Left lung (tissue), 10 donors: ENCODE results near the gene HNRNPUL1. TPM values are rescaled to one million over a fixed set of nuclear protein-coding genes. Genes with fewer than 3 reads are reported as not detected.
A peak's percentile ranks its signal among the peaks of the same experiment; 100 is the strongest.

Experiments used
- ATAC-seq: fragments of 200-7000 bp; cut with Tn5 transposase; one replicate; pipeline ENCODE4 v1.9.1; 2020; ENCODE audit warnings: moderate library complexity
- DNase-seq, 4 donors: peaks; one replicate each; pipeline ENCODE4 v3.0.0-alpha.2; 2013 to 2020
- H3K27ac ChIP-seq, 2 donors: fragments of 200-600 bp; sonication (generic) in 1 of 2; one replicate each; pipeline versions ENCODE4 v1.5.0 to v1.8.0; 2020 to 2021
- H3K27me3 ChIP-seq, 2 donors: fragments of 200-600 bp; sonication (generic) in 1 of 2; one replicate each; pipeline versions ENCODE4 v1.5.0 to v1.8.0; 2020 to 2021
- H3K36me3 ChIP-seq, 2 donors: fragments of 200-600 bp; sonication (generic) in 1 of 2; one replicate each; pipeline versions ENCODE4 v1.5.0 to v1.8.0; 2020 to 2021
- H3K4me1 ChIP-seq, 2 donors: fragments of 200-600 bp; one replicate each; pipeline ENCODE4 v1.8.0; 2021
- H3K4me3 ChIP-seq, 2 donors: fragments of 200-600 bp; sonication (generic) in 1 of 2; one replicate each; pipeline versions ENCODE4 v1.5.0 to v1.8.0; 2020 to 2021; ENCODE audit warnings: mild to moderate bottlenecking in 1 of 2
- H3K9me3 ChIP-seq, 2 donors: fragments of 200-600 bp; sonication (generic) in 1 of 2; one replicate each; pipeline versions ENCODE4 v1.5.0 to v1.8.0; 2020 to 2021
- CTCF ChIP-seq, 2 donors: fragments of 200-600 bp; sonication (generic) in 1 of 2; IDR thresholded peaks; one replicate each; pipeline versions ENCODE4 v1.5.0 to v1.8.0; 2021; ENCODE audit warnings: antibody characterized with exemption in 2 of 2
- intact Hi-C, 2 donors: fragments of 100-400 bp; cut with DNase I; formaldehyde crosslinking; loops; one replicate each; pipeline versions ENCODE4 v1.11.2 to v1.14.2; 2022
- polyA plus RNA-seq, 6 donors: library from polyadenylated mRNA; unstranded; fragments of 120-200 nt; gene quantifications; one replicate each; pipeline ENCODE4 v1.2.1, GENCODE V29; 2013; ENCODE audit not compliant: insufficient read length in 6 of 6
- total RNA-seq, 2 donors: library from RNA; stranded (reverse); fragmentation: NEBNext Ultra II Directional; extraction: Animal tissue kit (Norgen Biotek cat#: 25700); gene quantifications; one replicate each; pipeline ENCODE4 v1.2.1, GENCODE V29; 2021
- donor health status: DM: no; HTN: yes; CAD: no.
- donor health status: DM: no; HTN: no; CAD: no.

The HNRNPUL1 gene
- total and polyA plus RNA-seq, 8 donors = 168 to 240 (median 227) TPM

- no peaks in the 10 kb centered on the region for H3K9me3 ChIP-seq
- ATAC-seq (peak; percentile 7), DNase-seq (peak in 3 of 4 donors; percentile 49 to 69 (median 51))
- TF ChIP-seq CTCF (IDR thresholded peaks at IDR 0.05) = peak; percentile 41 to 76
- H3K4me1 ChIP-seq = peaks cover 42 to 59% of the 10 kb centered on the region in 2 donors
- H3K36me3 ChIP-seq = peaks cover 0 to 58% of the 10 kb centered on the region in 2 donors
- intact Hi-C loops = no loop called here
- H3K27me3 ChIP-seq = no peaks in the 10 kb centered on the region
- no peak overlapping the region for H3K4me3 ChIP-seq
- peak overlapping the region; percentile 47 to 88 for H3K27ac ChIP-seq
Measured at GRCh38 chr19:41321600-41322270, 57.6 kb downstream of the HNRNPUL1 start.

- H3K36me3 ChIP-seq = peaks cover 0 to 51% of the 10 kb centered on the region in 2 donors
- H3K27ac ChIP-seq = peak overlapping the region; percentile 85 to 88
- no peaks in the 10 kb centered on the region for H3K27me3 ChIP-seq
- intact Hi-C loops = no loop called here
- no peaks in the 10 kb centered on the region for H3K9me3 ChIP-seq
- DNase-seq (peak in 1 of 4 donors; percentile 61), ATAC-seq (no peak)
- no peak overlapping the region for H3K4me3 ChIP-seq
- H3K4me1 ChIP-seq = peaks cover 50 to 66% of the 10 kb centered on the region in 2 donors
- no peak for TF ChIP-seq CTCF (IDR thresholded peaks at IDR 0.05)
Measured at GRCh38 chr19:41322451-41322850, 58.3 kb downstream of the HNRNPUL1 start.

GRCh38 chr19:41323023-41323422 lies 58.9 kb downstream of the HNRNPUL1 start:
- Histone ChIP-seq H3K36me3 (peaks cover 0 to 45% of the 10 kb centered on the region in 2 donors), H3K9me3 (no peaks in the 10 kb centered on the region), H3K4me3 (no peak overlapping the region), H3K4me1 (peaks cover 55 to 72% of the 10 kb centered on the region in 2 donors), H3K27ac (peak overlapping the region; percentile 85 to 88), H3K27me3 (no peaks in the 10 kb centered on the region)
- intact Hi-C loops = no loop called here
- ATAC-seq = no peak
- TF ChIP-seq CTCF (IDR thresholded peaks at IDR 0.05) = no peak
- peak in 1 of 4 donors; percentile 65 for DNase-seq

DNA sequence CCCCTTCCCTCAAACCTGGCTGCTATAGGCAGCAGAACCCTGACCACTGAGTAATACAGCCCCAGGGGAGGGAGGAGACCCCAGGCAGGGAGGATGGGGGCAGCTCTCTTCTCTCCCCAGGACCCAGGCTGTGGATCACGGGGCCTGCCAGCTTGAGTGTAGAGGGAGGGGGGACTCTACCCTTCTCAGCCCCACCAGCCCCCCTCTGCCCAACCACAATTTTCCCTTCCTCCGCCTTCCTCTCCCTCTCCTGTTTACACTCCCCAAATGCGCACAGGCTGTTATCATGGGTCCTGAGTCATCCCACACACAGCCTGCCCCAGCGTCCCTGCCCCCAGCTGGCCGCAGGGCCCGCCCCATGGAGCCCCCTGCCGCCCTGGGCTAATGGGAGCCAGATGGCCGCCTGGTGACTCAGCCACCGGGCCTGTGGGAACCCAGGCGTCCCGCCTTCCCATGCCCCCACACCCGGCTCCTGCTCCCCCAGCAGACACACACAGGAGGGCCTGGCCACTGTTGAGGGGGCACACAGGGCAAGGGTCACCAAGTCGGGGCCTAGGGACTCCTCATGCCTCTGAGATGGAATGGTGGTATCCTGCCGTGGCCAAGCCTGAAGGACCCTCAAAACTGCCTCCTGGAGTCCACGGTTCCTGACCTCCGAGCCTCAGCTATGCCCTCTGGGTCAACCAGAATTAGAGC lies 59.4 kb downstream of the HNRNPUL1 start:
- H3K27me3 ChIP-seq = no peaks in the 10 kb centered on the region
- peak; percentile 18 for ATAC-seq
- intact Hi-C loops = no loop called here
- H3K4me1 ChIP-seq = peaks cover 56 to 78% of the 10 kb centered on the region in 2 donors
- H3K4me3 ChIP-seq = no peak overlapping the region
- H3K27ac ChIP-seq = peak overlapping the region; percentile 85 to 88
- TF ChIP-seq CTCF (IDR thresholded peaks at IDR 0.05) = no peak
- peaks cover 0 to 40% of the 10 kb centered on the region in 2 donors for H3K36me3 ChIP-seq
- no peaks in the 10 kb centered on the region for H3K9me3 ChIP-seq
- DNase-seq = peak in 2 of 4 donors; percentile 67 to 82

DNA sequence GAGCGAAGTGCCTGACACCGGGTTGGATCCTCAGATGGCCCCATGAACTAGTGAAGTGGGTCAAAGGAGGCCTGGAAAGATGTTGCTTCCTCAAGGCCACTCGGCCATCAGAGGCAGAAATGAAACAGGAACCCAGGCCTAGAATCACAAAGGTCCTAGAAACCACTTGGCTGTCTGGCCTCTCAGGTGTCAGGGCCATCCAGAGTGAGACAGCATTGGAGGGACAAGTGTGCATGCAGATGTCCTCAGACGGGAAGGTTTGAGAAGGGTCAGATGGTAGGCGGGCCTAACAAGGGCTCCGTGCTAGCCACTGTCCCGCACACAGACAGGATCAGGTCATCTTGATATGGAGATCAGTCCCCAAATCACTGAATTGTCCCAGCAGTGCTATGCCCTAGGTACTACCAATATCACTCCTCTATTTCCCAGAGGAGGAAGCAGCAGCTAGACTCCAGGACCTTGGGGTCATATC lies 60.1 kb downstream of the HNRNPUL1 start:
- H3K4me1 ChIP-seq = peaks cover 56 to 85% of the 10 kb centered on the region in 2 donors
- H3K27ac ChIP-seq = peak overlapping the region; percentile 85 to 88
- DNase-seq (peak in 1 of 4 donors; percentile 34), ATAC-seq (no peak)
- H3K36me3 ChIP-seq = peaks cover 0 to 36% of the 10 kb centered on the region in 2 donors
- H3K9me3 ChIP-seq = no peaks in the 10 kb centered on the region
- no peak for TF ChIP-seq CTCF (IDR thresholded peaks at IDR 0.05)
- no peak overlapping the region for H3K4me3 ChIP-seq
- intact Hi-C loops = no loop called here
- H3K27me3 ChIP-seq = no peaks in the 10 kb centered on the region
